Spleen (tissue), 11 donors: Measurements from ENCODE around the gene AOX1. TPM values are rescaled to one million over a fixed set of nuclear protein-coding genes. Genes with fewer than 3 reads are reported as not detected.
"Not testable (repeated sequence)": the region's sequence is repeated elsewhere in the genome, so short reads cannot be mapped to it uniquely, and the experiment has no call there.

Experiments
- DNase-seq: peaks from one replicate; pipeline ENCODE4 v3.0.0-alpha.2; 2020
- H3K27ac ChIP-seq, 8 donors: fragments of 200-600 bp; sonication (generic) in 7 of 8; 1 replicate in 4 of 8; 2 replicates in 4 of 8; pipeline versions ENCODE4 v1.5.0 to v1.8.0; 2016 to 2021; ENCODE audit warnings: inconsistent platforms in 4 of 8, mild to moderate bottlenecking in 4 of 8, moderate library complexity in 1 of 8
- H3K27me3 ChIP-seq, 7 donors: fragments of 200-600 bp; sonication (generic) in 6 of 7; replicated peaks in 1 of 7; 1 replicate in 4 of 7; 2 replicates in 3 of 7; pipeline versions ENCODE4 v1.5.0 to v1.8.0; 2016 to 2021; ENCODE audit warnings: inconsistent platforms in 3 of 7, mild to moderate bottlenecking in 1 of 7
- H3K36me3 ChIP-seq, 6 donors: fragments of 200-600 bp; sonication (generic) in 5 of 6; 1 replicate in 4 of 6; 2 replicates in 2 of 6; pipeline versions ENCODE4 v1.5.0 to v1.8.0; 2016 to 2021; ENCODE audit warnings: inconsistent platforms in 2 of 6
- H3K4me1 ChIP-seq, 6 donors: fragments of 200-600 bp; sonication (generic) in 5 of 6; 1 replicate in 3 of 6; 2 replicates in 3 of 6; pipeline versions ENCODE4 v1.5.0 to v1.8.0; 2016 to 2021; ENCODE audit warnings: inconsistent platforms in 3 of 6
- H3K4me3 ChIP-seq, 8 donors: fragments of 200-600 bp; sonication (generic) in 7 of 8; 1 replicate in 4 of 8; 2 replicates in 4 of 8; pipeline versions ENCODE4 v1.5.0 to v1.8.0; 2016 to 2021; ENCODE audit warnings: inconsistent platforms in 4 of 8, mild to moderate bottlenecking in 4 of 8, moderate library complexity in 2 of 8
- H3K9me3 ChIP-seq, 8 donors: fragments of 200-600 bp; sonication (generic) in 7 of 8; 1 replicate in 4 of 8; 2 replicates in 4 of 8; pipeline versions ENCODE4 v1.5.0 to v1.8.0; 2016 to 2021; ENCODE audit warnings: inconsistent platforms in 4 of 8
- POLR2A ChIP-seq, 3 donors: fragments of 450-650 bp; IDR thresholded peaks; one replicate each; pipeline ENCODE4 v1.5.1; 2017; ENCODE audit warnings: antibody characterized with exemption in 3 of 3, mild to moderate bottlenecking in 1 of 3
- POLR2AphosphoS5 ChIP-seq, 3 donors: sonication (generic); formaldehyde crosslinking; IDR thresholded peaks; one replicate each; pipeline ENCODE4 v1.5.1; 2017; ENCODE audit warnings: antibody characterized with exemption in 3 of 3
- WGBS, 5 donors: extraction: QIAGEN DNeasy Blood & Tissue Kit in 3 of 5; methylation state at CpG; one replicate each; pipeline versions ENCODE4 v1.1.5 to v1.1.7; 2013 to 2018; 5-methylcytosine and 5-hydroxymethylcytosine counted together
- intact Hi-C: fragments of 100-400 bp; cut with DNase I; formaldehyde crosslinking; loops from one replicate; pipeline ENCODE4 v1.15.0; 2023; ENCODE audit warnings: low total_unique reads
- polyA plus RNA-seq, 3 donors: library from polyadenylated mRNA; stranded (reverse); fragments of 200-250 nt; gene quantifications; one replicate each; pipeline ENCODE4 v1.2.1, GENCODE V29; 2013
- total RNA-seq, 7 donors: library from RNA; depleted of rRNA in 3 of 7; stranded (reverse); fragments of >200 nt in 3 of 7; fragmentation: NEBNext Ultra II Directional in 4 of 7; extraction: Animal tissue kit (Norgen Biotek cat#: 25700) in 4 of 7; gene quantifications; one replicate each; pipeline versions ENCODE4 v1.1.0 to v1.2.1, GENCODE V29; 2016 to 2021
- TF ChIP-seq, protein P1 (sequence below), 11 experiments: fragments of 200-600 bp in 7 of 11; fragments of 450-650 bp in 4 of 11; sonication (generic) in 4 of 11; IDR thresholded peaks in 8 of 11; conservative IDR thresholded peaks in 3 of 11; 1 replicate in 7 of 11; 2 replicates in 4 of 11; pipeline versions ENCODE4 v1.4.0 to v1.8.0; 2016 to 2021; ENCODE audit warnings: antibody characterized with exemption in 11 of 11, inconsistent platforms in 4 of 11, mild to moderate bottlenecking in 1 of 11
- donor health status: healthy with polysubstance abuse.
- donor health status: DM: no; HTN: no; CAD: no; lungs with moderate emphysema.
- donor health status: DM: no; HTN: no; CAD: no.
- donor health status: Bipolar disorder and iron deficiency.
- donor health status: healthy.
- donor health status: DM: no; HTN: no; CAD: no.
- donor health status: DM: yes; HTN: yes; CAD: no.

Gene AOX1
- total and polyA plus RNA-seq, 10 donors = 1.3 to 14.6 (median 5.8) TPM

DNA sequence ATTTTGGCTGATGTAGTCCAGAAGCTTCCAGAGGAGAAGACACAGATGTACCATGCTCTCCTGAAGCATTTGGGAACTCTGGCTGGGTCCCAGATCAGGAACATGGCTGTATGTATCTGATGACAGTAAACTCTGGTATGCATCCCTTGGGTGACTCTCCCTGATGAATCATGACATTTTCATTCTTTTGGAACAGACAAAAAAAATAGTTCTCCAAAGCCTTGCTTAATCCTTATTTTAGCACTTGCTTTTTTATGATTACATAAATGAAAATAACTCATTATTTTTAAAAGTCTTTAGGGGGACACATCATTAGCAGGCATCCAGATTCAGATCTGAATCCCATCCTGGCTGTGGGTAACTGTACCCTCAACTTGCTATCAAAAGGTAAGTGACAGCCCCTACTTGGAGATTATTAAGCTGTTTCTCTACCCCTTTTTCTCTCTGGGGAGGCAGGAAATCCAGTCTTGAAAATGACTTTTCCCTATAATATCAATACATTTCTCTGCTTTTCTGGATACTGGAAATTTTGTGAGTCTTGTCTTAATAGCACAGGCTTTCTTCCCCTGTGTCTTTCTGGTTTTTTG, 23.3 kb downstream of the AOX1 start:
- Histone ChIP-seq H3K27ac (no peak overlapping the region), H3K36me3 (no peaks in the 10 kb centered on the region), H3K27me3 (no peaks in the 10 kb centered on the region), H3K4me1 (no peaks in the 10 kb centered on the region), H3K9me3 (no peaks in the 10 kb centered on the region), H3K4me3 (no peak overlapping the region)
- intact Hi-C loops = no loop called here
- no peak for DNase-seq
- TF ChIP-seq POLR2A (IDR thresholded peaks at IDR 0.05) (no peak), POLR2AphosphoS5 (IDR thresholded peaks at IDR 0.05) (no peak)
- TF ChIP-seq, protein P1, sequence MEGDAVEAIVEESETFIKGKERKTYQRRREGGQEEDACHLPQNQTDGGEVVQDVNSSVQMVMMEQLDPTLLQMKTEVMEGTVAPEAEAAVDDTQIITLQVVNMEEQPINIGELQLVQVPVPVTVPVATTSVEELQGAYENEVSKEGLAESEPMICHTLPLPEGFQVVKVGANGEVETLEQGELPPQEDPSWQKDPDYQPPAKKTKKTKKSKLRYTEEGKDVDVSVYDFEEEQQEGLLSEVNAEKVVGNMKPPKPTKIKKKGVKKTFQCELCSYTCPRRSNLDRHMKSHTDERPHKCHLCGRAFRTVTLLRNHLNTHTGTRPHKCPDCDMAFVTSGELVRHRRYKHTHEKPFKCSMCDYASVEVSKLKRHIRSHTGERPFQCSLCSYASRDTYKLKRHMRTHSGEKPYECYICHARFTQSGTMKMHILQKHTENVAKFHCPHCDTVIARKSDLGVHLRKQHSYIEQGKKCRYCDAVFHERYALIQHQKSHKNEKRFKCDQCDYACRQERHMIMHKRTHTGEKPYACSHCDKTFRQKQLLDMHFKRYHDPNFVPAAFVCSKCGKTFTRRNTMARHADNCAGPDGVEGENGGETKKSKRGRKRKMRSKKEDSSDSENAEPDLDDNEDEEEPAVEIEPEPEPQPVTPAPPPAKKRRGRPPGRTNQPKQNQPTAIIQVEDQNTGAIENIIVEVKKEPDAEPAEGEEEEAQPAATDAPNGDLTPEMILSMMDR (IDR thresholded peaks at IDR 0.05 in 8 of 11, conservative IDR thresholded peaks at IDR 0.05 in 3 of 11) = no peak

DNA sequence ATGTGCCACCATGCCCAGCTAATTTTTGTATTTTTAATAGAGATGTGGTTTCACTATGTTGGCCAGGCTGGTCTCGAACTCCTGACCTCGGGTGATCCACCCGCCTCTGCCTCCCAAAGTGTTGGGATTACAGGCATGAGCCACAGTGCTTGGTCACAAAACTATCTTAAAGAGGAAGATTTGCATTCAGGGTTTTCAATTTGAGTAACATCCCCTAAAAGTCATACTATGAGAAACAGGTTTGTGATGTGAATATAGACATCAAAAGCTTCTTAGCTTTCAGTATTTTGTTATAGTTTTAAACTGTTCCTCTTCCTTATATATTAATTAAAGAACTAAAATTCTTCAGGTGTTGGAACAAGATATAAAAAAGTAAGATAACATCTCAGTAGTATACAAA, 24.4 kb downstream of the AOX1 start:
- H3K27me3 ChIP-seq, H3K36me3 ChIP-seq, H3K4me1 ChIP-seq, DNase-seq, intact Hi-C loops, H3K4me3 ChIP-seq, H3K9me3 ChIP-seq, H3K27ac ChIP-seq: not testable (repeated sequence)
- 74 to 90% (median 82%) methylated on average over 3 of the region's 3 CpGs for WGBS, 5 donors

DNA sequence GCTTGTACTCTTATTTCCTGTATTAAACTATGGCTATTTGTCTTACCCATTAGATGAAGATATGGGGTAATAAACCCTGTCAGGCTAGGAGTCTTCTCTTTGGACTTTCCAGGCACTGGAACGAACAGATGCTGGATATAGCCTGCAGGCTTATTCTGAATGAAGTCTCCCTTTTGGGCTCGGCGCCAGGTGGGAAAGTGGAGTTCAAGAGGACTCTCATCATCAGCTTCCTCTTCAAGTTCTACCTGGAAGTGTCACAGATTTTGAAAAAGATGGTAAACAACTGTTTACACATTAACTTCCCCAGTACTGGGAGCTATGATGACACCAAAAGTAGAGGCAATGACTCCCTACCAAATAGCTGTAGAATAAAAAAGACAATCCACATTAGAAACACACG, 27.9 kb downstream of the AOX1 start:
- no peaks in the 10 kb centered on the region for H3K27me3 ChIP-seq
- H3K36me3 ChIP-seq = no peaks in the 10 kb centered on the region
- DNase-seq = no peak
- TF ChIP-seq POLR2AphosphoS5 (IDR thresholded peaks at IDR 0.05) (no peak), POLR2A (IDR thresholded peaks at IDR 0.05) (no peak)
- TF ChIP-seq, protein P1 (IDR thresholded peaks at IDR 0.05 in 8 of 11, conservative IDR thresholded peaks at IDR 0.05 in 3 of 11) = no peak
- H3K4me3 ChIP-seq = no peak overlapping the region
- no peak overlapping the region for H3K27ac ChIP-seq
- H3K9me3 ChIP-seq = no peaks in the 10 kb centered on the region
- 82 to 90% (median 89%) methylated on average over 4 of the region's 4 CpGs for WGBS, 5 donors
- intact Hi-C loops = no loop called here
- peaks cover 0 to 32% (median 6%) of the 10 kb centered on the region in 6 donors for H3K4me1 ChIP-seq

GRCh38 chr2:200614249-200614648, 28.4 kb downstream of the AOX1 start:
- no peak for DNase-seq
- Histone ChIP-seq H3K27me3 (no peaks in the 10 kb centered on the region), H3K4me1 (peaks cover 0 to 34% (median 6%) of the 10 kb centered on the region in 6 donors), H3K9me3 (no peaks in the 10 kb centered on the region), H3K27ac (no peak overlapping the region), H3K4me3 (no peak overlapping the region), H3K36me3 (no peaks in the 10 kb centered on the region)
- 71 to 90% (median 81%) methylated on average over 2 of the region's 2 CpGs for WGBS, 5 donors
- intact Hi-C loops = no loop called here
- no peak for TF ChIP-seq POLR2AphosphoS5 (IDR thresholded peaks at IDR 0.05)
- TF ChIP-seq, protein P1 (IDR thresholded peaks at IDR 0.05 in 8 of 11, conservative IDR thresholded peaks at IDR 0.05 in 3 of 11) = no peak
- TF ChIP-seq POLR2A (IDR thresholded peaks at IDR 0.05) = no peak

DNA sequence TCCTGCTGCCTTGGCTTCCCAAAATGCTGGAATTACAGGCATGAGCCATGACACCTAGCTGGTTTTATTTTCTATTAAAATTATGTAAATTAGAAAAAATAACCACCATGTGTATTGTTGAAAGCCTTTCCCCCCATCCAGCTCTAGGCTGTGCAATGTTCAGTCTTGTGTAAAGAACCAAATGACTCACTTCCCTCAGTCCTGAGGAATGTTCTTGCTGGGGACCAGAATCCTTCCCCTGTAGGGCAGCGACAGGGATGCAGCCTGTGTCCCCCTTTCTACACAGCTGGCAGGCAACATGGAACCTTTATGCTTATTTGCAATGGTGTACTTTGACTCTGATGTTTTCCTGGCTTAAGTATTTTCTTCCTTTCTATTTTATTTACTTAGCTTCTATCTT, 29.4 kb downstream of the AOX1 start:
- intact Hi-C loops = no loop called here
- no peak for DNase-seq
- no peaks in the 10 kb centered on the region for H3K36me3 ChIP-seq
- no peak overlapping the region for H3K27ac ChIP-seq
- no peaks in the 10 kb centered on the region for H3K27me3 ChIP-seq
- WGBS, 5 donors = 60 to 84% (median 66%) methylated on average over 1 of the region's 1 CpG
- H3K4me1 ChIP-seq = peaks cover 0 to 34% (median 6%) of the 10 kb centered on the region in 6 donors
- TF ChIP-seq POLR2A (IDR thresholded peaks at IDR 0.05) (no peak), POLR2AphosphoS5 (IDR thresholded peaks at IDR 0.05) (no peak)
- TF ChIP-seq, protein P1 (IDR thresholded peaks at IDR 0.05 in 8 of 11, conservative IDR thresholded peaks at IDR 0.05 in 3 of 11) = no peak
- no peaks in the 10 kb centered on the region for H3K9me3 ChIP-seq
- no peak overlapping the region for H3K4me3 ChIP-seq
